Uterus (tissue), 2 donors: Measurements from ENCODE around the gene TTC9.

Source experiments
- CTCF ChIP-seq, 4 experiments: fragments of 200-600 bp in 2 of 4; fragments of 450-650 bp in 2 of 4; sonication (generic) in 2 of 4; IDR thresholded peaks; one replicate each; pipeline ENCODE4 v1.5.1; 2016 to 2019; ENCODE audit warnings: antibody characterized with exemption in 4 of 4, mild to moderate bottlenecking in 2 of 4, moderate library complexity in 1 of 4
- POLR2A ChIP-seq, 2 donors: fragments of 450-650 bp; IDR thresholded peaks; one replicate each; pipeline ENCODE4 v1.6.1; 2016; ENCODE audit warnings: antibody characterized with exemption in 2 of 2, mild to moderate bottlenecking in 1 of 2, moderate library complexity in 1 of 2

- TF ChIP-seq CTCF (IDR thresholded peaks at IDR 0.05) = no peak
- no peak for TF ChIP-seq POLR2A (IDR thresholded peaks at IDR 0.05)
Measured at GRCh38 chr14:70713096-70713495, 71.4 kb downstream of the TTC9 start.
